A549 (cell line): Measurements from ENCODE around the gene PTPRD.

Experiments used
- CHD2 ChIP-seq: fragments of 150-350 bp; IDR thresholded peaks from 2 replicates; pipeline ENCODE4 v1.6.1; 2014; ENCODE audit warnings: low read length; ENCODE audit not compliant: partially characterized antibody
- CTCF ChIP-seq: fragments of >200 bp; sonication (Bioruptor Twin); formaldehyde crosslinking; IDR thresholded peaks from 3 replicates; pipeline ENCODE4 v1.5.1; 2016
- EP300 ChIP-seq, 2 experiments: fragments of >200 bp; sonication (Bioruptor Twin); formaldehyde crosslinking; IDR thresholded peaks; 2 replicates in 1 of 2; 3 replicates in 1 of 2; pipeline ENCODE4 v1.6.1; 2016 to 2017
- HDAC2 ChIP-seq: fragments of 200-600 bp; sonication (generic); IDR thresholded peaks from 2 replicates; pipeline ENCODE4 v1.6.1; 2016
- HOXA7 ChIP-seq: fragments of 250-450 bp; sonication (Bioruptor Pico); IDR thresholded peaks from 2 replicates; pipeline ENCODE4 v1.5.0; 2020; ENCODE audit warnings: mild to moderate bottlenecking, moderate library complexity
- HOXB13 ChIP-seq: fragments of 250-450 bp; sonication (Bioruptor Pico); IDR thresholded peaks from 2 replicates; pipeline ENCODE4 v1.5.0; 2020; ENCODE audit warnings: low read depth, mild to moderate bottlenecking, moderate library complexity
- POLR2A ChIP-seq: IDR thresholded peaks from 2 replicates; pipeline ENCODE4 v1.6.1; 2012; ENCODE audit warnings: mild to moderate bottlenecking, low read length
- RNF2 ChIP-seq: fragments of 200-600 bp; sonication (generic); IDR thresholded peaks from 2 replicates; pipeline ENCODE4 v1.6.1; 2016; ENCODE audit warnings: low read depth, mild to moderate bottlenecking, antibody characterized with exemption, moderate library complexity, borderline replicate concordance
- TF ChIP-seq, protein P1 (sequence below): IDR thresholded peaks from 2 replicates; pipeline ENCODE4 v1.6.1; 2012

GRCh38 chr9:8815931-8816330 is 1796.9 kb downstream of the PTPRD start:
- TF ChIP-seq HDAC2 = no peak
- no peak for TF ChIP-seq RNF2
- no peak for TF ChIP-seq CTCF
- no peak for TF ChIP-seq EP300 (IDR thresholded peaks at IDR 0.05)
- TF ChIP-seq HOXA7 (CRISPR knock-in tag) = no peak
- TF ChIP-seq HOXB13 (CRISPR knock-in tag) = no peak
- no peak for TF ChIP-seq CHD2
- TF ChIP-seq, protein P1, sequence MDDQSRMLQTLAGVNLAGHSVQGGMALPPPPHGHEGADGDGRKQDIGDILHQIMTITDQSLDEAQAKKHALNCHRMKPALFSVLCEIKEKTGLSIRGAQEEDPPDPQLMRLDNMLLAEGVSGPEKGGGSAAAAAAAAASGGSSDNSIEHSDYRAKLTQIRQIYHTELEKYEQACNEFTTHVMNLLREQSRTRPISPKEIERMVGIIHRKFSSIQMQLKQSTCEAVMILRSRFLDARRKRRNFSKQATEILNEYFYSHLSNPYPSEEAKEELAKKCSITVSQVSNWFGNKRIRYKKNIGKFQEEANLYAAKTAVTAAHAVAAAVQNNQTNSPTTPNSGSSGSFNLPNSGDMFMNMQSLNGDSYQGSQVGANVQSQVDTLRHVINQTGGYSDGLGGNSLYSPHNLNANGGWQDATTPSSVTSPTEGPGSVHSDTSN = no peak
- TF ChIP-seq POLR2A = no peak
